Measurements from ENCODE around the gene ENTREP1. TPM values are rescaled to one million over a fixed set of nuclear protein-coding genes. Genes with fewer than 3 reads are reported as not detected.

The ENTREP1 gene
- total RNA-seq, 1 experiment from 2014 or later, result 21.3 TPM

GRCh38 chr9:69393425-69393824, 68.4 kb downstream of the ENTREP1 start:
- TF ChIP-seq CTCF (conservative IDR thresholded peaks at IDR 0.05), result no peak
- H3K9me3 ChIP-seq (ENCODE audit: control insufficient read depth, low read depth, low read length), result no peaks in the 10 kb centered on the region
- H2AFZ ChIP-seq (ENCODE audit: low read length), result no peak overlapping the region
- peaks cover 0 to 11% of the 10 kb centered on the region in 2 experiments; a peak in 2 of 4 replicates for H3K4me1 Mint-ChIP-seq
- DNase-seq, result no peak
- no peak overlapping the region for H3K4me3 Mint-ChIP-seq
- H3K23ac ChIP-seq (ENCODE audit: insufficient read length, low read depth, low read length), result no peak overlapping the region
- no peaks in the 10 kb centered on the region for H3K27me3 ChIP-seq (ENCODE audit: insufficient read depth, low read length)
- no peak overlapping the region for H3K9ac ChIP-seq (ENCODE audit: extremely low read depth, insufficient read length, low read length)
- H3K23me2 ChIP-seq (ENCODE audit: insufficient read length, low read depth, low read length, poor library complexity, severe bottlenecking), result no peaks in the 10 kb centered on the region
- no peaks in the 10 kb centered on the region for H3K9me3 Mint-ChIP-seq
- H3K27ac Mint-ChIP-seq, result peak overlapping the region in 2 of 3 experiments; percentile 12 to 85; a peak in 4 of 7 replicates
- H4K8ac ChIP-seq (replicated peaks; ENCODE audit: insufficient read length, low read depth, low read length), result no peak overlapping the region
- H3K4me1 ChIP-seq (ENCODE audit: insufficient read depth, low read length), result no peaks in the 10 kb centered on the region
- H3K4me2 ChIP-seq (ENCODE audit: insufficient read depth, insufficient read length, low read length), result no peak overlapping the region
- H3K14ac ChIP-seq (ENCODE audit: insufficient read depth, low read length), result 0 out of 2 replicates have a peak overlapping the region, but pooled peaks have one; percentile 28
- H2BK5ac ChIP-seq (ENCODE audit: insufficient read length, low read length), result no peak overlapping the region
- no peaks in the 10 kb centered on the region for H3K27me3 Mint-ChIP-seq (ENCODE audit: low read depth)
- peaks cover 0 to 41% (median 6%) of the 10 kb centered on the region in 3 experiments; a peak in 4 of 7 replicates for H3K36me3 Mint-ChIP-seq (ENCODE audit: insufficient read depth in 1 of 3, low read depth in 3 of 3)
- no peak overlapping the region for H3K4ac ChIP-seq (ENCODE audit: low read depth, low read length)
- no peaks in the 10 kb centered on the region for H3K79me1 ChIP-seq (ENCODE audit: insufficient read depth, low read depth, low read length, poor library complexity, severe bottlenecking)
- H3K18ac ChIP-seq (ENCODE audit: insufficient read length, low read depth, low read length), result no peak overlapping the region
- no peak overlapping the region for H3K27ac ChIP-seq (ENCODE audit: insufficient read length, low read depth, low read length)
- H3K79me2 ChIP-seq (ENCODE audit: insufficient read depth, low read length), result no peaks in the 10 kb centered on the region
- no peak overlapping the region for H2BK15ac ChIP-seq (ENCODE audit: low read depth, low read length)
- no peak overlapping the region for H4K91ac ChIP-seq (ENCODE audit: insufficient read length, low read depth, low read length)
- no peaks in the 10 kb centered on the region for H4K20me1 ChIP-seq (ENCODE audit: control insufficient read depth, insufficient read depth, insufficient read length)
- no peak overlapping the region for H3T11ph ChIP-seq (ENCODE audit: low read length)
- no peak overlapping the region for H3K56ac ChIP-seq (ENCODE audit: insufficient read length, low read depth, low read length)
- no peak overlapping the region for H4K5ac ChIP-seq (ENCODE audit: insufficient read length, low read depth, low read length)
- no peak overlapping the region for H2BK12ac ChIP-seq (ENCODE audit: insufficient read length, low read depth, low read length)
- H2BK120ac ChIP-seq (ENCODE audit: low read depth, low read length, poor library complexity, severe bottlenecking), result no peak overlapping the region
- no peak overlapping the region for H2BK20ac ChIP-seq (ENCODE audit: low read depth, low read length, poor library complexity, severe bottlenecking)
- H2AK5ac ChIP-seq (ENCODE audit: insufficient read length, low read length), result no peak overlapping the region
- WGBS (ENCODE audit: extremely low coverage, insufficient read length, low lambda C conversion rate), result no CpG with 5 or more reads among the region's 6 CpGs
